NCI-H2171 (cell line): Measurements from ENCODE around the gene NCAPG2.
"Not testable (repeated sequence)": the region's sequence is repeated elsewhere in the genome, so short reads cannot be mapped to it uniquely, and the experiment has no call there.

Experiments
- DNase-seq: peaks from one replicate; lab custom pipeline; 2025; lab: John Stamatoyannopoulos, UW

Gene NCAPG2

GRCh38 chr7:158633055-158633956, 71.3 kb downstream of the NCAPG2 start:
- no peak for DNase-seq

- no peak for DNase-seq
These were observed 72.9 kb downstream of the NCAPG2 start for GRCh38 chr7:158631574-158632195.

GRCh38 chr7:158626289-158626688, 78.3 kb downstream of the NCAPG2 start:
- not testable (repeated sequence) for DNase-seq

- no peak for DNase-seq
These were observed 81.4 kb downstream of the NCAPG2 start for GRCh38 chr7:158623241-158623640.

- DNase-seq = no peak
These were observed 83.7 kb downstream of the NCAPG2 start for GRCh38 chr7:158620839-158621441.

- DNase-seq = no peak
These were observed 84.2 kb downstream of the NCAPG2 start for GRCh38 chr7:158620418-158620817.

- no peak for DNase-seq
These were observed 85.9 kb downstream of the NCAPG2 start for GRCh38 chr7:158618745-158619140.

GRCh38 chr7:158617737-158618128, 86.9 kb downstream of the NCAPG2 start:
- DNase-seq = no peak

- no peak for DNase-seq
These were observed 88.6 kb downstream of the NCAPG2 start for GRCh38 chr7:158616050-158616449.

GRCh38 chr7:158614700-158615099, 89.9 kb downstream of the NCAPG2 start:
- DNase-seq = no peak

- DNase-seq = peak; percentile 42
These were observed 91.1 kb downstream of the NCAPG2 start for GRCh38 chr7:158613481-158613880.

- no peak for DNase-seq
These were observed 92.1 kb downstream of the NCAPG2 start for GRCh38 chr7:158612546-158612945.

- DNase-seq = no peak
These were observed 93.1 kb downstream of the NCAPG2 start for GRCh38 chr7:158611541-158611940.

GRCh38 chr7:158609313-158609974, 95.2 kb downstream of the NCAPG2 start:
- DNase-seq = no peak

GRCh38 chr7:158607563-158607962, 97.0 kb downstream of the NCAPG2 start:
- DNase-seq = no peak

- no peak for DNase-seq
These were observed 97.8 kb downstream of the NCAPG2 start for GRCh38 chr7:158606671-158607424.

GRCh38 chr7:158606129-158606528, 98.5 kb downstream of the NCAPG2 start:
- no peak for DNase-seq

GRCh38 chr7:158603773-158604755, 100.5 kb downstream of the NCAPG2 start:
- DNase-seq = no peak

- no peak for DNase-seq
These were observed 101.5 kb downstream of the NCAPG2 start for GRCh38 chr7:158602905-158603772.
